ENCODE measurements around the gene DCAF11.

The DCAF11 gene

DNA sequence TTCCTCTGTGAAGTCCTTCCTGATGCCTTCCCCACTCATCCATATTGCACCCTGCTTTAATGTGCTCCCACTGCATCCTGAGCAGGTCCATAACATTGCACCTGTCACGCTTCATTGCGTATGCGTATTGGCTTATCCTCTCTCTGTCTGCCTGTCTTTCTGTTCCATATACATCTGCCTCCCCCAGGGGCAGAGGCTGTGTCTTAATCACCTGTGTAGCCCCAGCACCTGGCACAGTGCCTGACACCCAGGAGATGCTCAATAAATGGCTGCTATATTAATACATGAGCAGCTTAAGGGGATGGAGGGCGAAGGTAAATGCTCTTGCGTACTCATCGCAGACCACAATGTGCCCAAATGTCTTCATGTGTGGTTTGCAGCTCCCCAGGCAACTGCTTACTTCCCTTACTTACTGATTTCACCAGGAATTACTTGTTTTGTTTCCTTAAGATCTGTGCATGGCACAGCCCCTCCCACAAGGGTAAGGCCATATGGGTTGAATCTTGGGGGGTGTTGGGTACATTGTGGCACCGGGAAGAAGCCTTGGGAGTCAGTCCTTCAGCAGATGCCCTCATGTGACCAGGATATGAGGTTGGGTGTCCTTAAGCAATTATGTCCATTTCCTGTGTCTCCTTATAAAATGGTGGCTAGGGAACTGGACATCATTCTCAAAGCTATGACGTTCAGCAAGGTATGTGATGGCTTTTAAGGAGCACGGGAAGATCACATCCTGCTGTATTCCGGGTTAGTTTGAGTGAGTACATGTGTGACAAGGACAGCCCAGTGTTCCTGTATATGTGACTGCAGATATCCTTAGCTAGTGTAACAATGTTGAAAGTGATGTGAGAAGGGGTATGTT, 44.1 kb upstream of the DCAF11 start:
- no peak overlapping the region for H3K27ac ChIP-seq (ENCODE audit: low read length)
- TF ChIP-seq EZH2phosphoT487 (IDR thresholded peaks at IDR 0.05; ENCODE audit: low read depth): no peak
- TF ChIP-seq, protein P1, sequence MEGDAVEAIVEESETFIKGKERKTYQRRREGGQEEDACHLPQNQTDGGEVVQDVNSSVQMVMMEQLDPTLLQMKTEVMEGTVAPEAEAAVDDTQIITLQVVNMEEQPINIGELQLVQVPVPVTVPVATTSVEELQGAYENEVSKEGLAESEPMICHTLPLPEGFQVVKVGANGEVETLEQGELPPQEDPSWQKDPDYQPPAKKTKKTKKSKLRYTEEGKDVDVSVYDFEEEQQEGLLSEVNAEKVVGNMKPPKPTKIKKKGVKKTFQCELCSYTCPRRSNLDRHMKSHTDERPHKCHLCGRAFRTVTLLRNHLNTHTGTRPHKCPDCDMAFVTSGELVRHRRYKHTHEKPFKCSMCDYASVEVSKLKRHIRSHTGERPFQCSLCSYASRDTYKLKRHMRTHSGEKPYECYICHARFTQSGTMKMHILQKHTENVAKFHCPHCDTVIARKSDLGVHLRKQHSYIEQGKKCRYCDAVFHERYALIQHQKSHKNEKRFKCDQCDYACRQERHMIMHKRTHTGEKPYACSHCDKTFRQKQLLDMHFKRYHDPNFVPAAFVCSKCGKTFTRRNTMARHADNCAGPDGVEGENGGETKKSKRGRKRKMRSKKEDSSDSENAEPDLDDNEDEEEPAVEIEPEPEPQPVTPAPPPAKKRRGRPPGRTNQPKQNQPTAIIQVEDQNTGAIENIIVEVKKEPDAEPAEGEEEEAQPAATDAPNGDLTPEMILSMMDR (IDR thresholded peaks at IDR 0.05; ENCODE audit: low read depth, low read length): no peak
- H3K4me2 ChIP-seq (ENCODE audit: low read length): no peak overlapping the region
- H3K4me1 ChIP-seq (ENCODE audit: low read length): peaks cover 9% of the 10 kb centered on the region
- no peak overlapping the region for H2AFZ ChIP-seq (ENCODE audit: low read depth, low read length)
- H4K20me1 ChIP-seq (ENCODE audit: insufficient read depth, low read length): no peaks in the 10 kb centered on the region
- no peaks in the 10 kb centered on the region for H3K9me3 ChIP-seq (ENCODE audit: insufficient read depth, low read length)
- H3K4me3 ChIP-seq (ENCODE audit: low read length): no peak overlapping the region
- H3K36me3 ChIP-seq (replicated peaks; ENCODE audit: low read depth, low read length): no peaks in the 10 kb centered on the region
- no peaks in the 10 kb centered on the region for H3K27me3 ChIP-seq (ENCODE audit: low read depth, low read length)
- no peaks in the 10 kb centered on the region for H3K79me2 ChIP-seq (ENCODE audit: low read length)
- H3K9ac ChIP-seq (ENCODE audit: low read length): no peak overlapping the region

DNA sequence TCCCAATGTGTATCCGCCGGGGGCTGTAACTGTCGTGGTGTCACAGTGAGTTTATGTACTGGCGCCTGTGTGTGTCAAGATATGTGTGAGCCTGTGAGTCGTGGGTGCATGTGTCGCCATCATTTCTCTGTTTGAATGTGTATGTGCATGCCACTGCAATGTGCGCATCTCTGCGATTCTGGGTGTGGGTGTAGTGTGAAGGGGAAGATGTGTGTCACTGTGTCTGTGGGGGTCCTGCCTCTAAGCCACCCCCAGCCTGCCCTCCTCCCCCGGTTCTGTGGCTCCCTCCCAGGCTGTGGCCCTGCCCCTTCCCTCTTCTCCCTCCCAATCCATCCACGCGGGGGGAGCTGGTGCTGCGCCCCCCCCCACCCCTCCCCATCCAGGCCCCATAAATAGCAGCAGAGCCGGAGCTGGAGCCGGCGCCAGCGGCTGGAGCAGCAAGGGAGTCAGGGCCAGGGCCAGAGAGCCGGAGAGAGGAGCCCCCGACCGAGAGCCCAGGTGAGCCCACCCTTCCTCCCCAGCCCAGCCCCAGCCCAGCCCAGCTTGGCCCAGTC, 43.4 kb upstream of the DCAF11 start, which contains the start of gene CPNE6:
CPNE6 (plus strand) TSS at position 419 of the 554 bp plus-strand sequence. CDS start 1,375 bp downstream, outside the sequence.
- H2AFZ ChIP-seq (ENCODE audit: low read depth, low read length): no peak within 1 kb of the TSS
- H3K36me3 ChIP-seq (replicated peaks; ENCODE audit: low read depth, low read length): no peaks in the 10 kb centered on the region
- no peak within 1 kb of the TSS for H3K27ac ChIP-seq (ENCODE audit: low read length)
- no peak for TF ChIP-seq EZH2phosphoT487 (IDR thresholded peaks at IDR 0.05; ENCODE audit: low read depth)
- TF ChIP-seq, protein P1 (IDR thresholded peaks at IDR 0.05; ENCODE audit: low read depth, low read length): no peak
- H3K4me3 ChIP-seq (ENCODE audit: low read length): no peak within 1 kb of the TSS
- H3K79me2 ChIP-seq (ENCODE audit: low read length): no peaks in the 10 kb centered on the region
- no peaks in the 10 kb centered on the region for H3K9me3 ChIP-seq (ENCODE audit: insufficient read depth, low read length)
- no peak within 1 kb of the TSS for H3K4me2 ChIP-seq (ENCODE audit: low read length)
- H3K4me1 ChIP-seq (ENCODE audit: low read length): peaks cover 15% of the 10 kb centered on the region
- H3K27me3 ChIP-seq (ENCODE audit: low read depth, low read length): no peaks in the 10 kb centered on the region
- H3K9ac ChIP-seq (ENCODE audit: low read length): no peak within 1 kb of the TSS
- H4K20me1 ChIP-seq (ENCODE audit: insufficient read depth, low read length): no peaks in the 10 kb centered on the region

DNA sequence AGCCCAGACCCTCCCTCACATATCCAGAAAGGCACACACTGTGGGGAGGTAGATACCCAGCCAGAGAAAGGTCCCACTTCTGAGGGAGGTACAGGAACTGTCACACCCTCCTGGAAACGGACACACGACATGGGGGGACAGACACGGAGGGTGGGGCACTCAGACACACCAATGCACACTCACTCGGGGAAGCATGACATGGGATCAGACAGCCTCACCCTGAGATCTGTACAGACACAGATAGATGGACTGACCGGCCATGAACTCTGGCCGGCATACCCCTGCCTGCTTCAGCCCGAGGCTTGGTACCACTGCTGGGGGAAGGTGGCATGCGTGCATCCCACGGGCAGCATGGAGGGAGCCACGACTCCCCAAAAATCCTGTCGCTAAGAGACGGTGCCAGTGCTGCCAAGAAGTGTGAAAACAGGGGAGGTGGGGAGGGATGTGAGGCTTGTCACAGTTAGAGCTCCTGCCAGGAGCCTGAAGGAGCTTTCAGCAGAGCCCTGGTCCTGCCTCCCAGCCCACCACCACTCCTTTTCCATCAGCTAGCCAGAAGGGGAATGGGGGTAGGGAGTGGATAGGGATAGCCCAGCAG, 42.6 kb upstream of the DCAF11 start:
- no peaks in the 10 kb centered on the region for H4K20me1 ChIP-seq (ENCODE audit: insufficient read depth, low read length)
- H3K9me3 ChIP-seq (ENCODE audit: insufficient read depth, low read length): no peaks in the 10 kb centered on the region
- TF ChIP-seq, protein P1 (IDR thresholded peaks at IDR 0.05; ENCODE audit: low read depth, low read length): no peak
- no peak for TF ChIP-seq EZH2phosphoT487 (IDR thresholded peaks at IDR 0.05; ENCODE audit: low read depth)
- H3K36me3 ChIP-seq (replicated peaks; ENCODE audit: low read depth, low read length): no peaks in the 10 kb centered on the region
- no peak overlapping the region for H3K27ac ChIP-seq (ENCODE audit: low read length)
- H3K79me2 ChIP-seq (ENCODE audit: low read length): no peaks in the 10 kb centered on the region
- peaks cover 15% of the 10 kb centered on the region for H3K4me1 ChIP-seq (ENCODE audit: low read length)
- no peak overlapping the region for H3K4me3 ChIP-seq (ENCODE audit: low read length)
- H2AFZ ChIP-seq (ENCODE audit: low read depth, low read length): no peak overlapping the region
- no peaks in the 10 kb centered on the region for H3K27me3 ChIP-seq (ENCODE audit: low read depth, low read length)
- no peak overlapping the region for H3K4me2 ChIP-seq (ENCODE audit: low read length)
- no peak overlapping the region for H3K9ac ChIP-seq (ENCODE audit: low read length)

DNA sequence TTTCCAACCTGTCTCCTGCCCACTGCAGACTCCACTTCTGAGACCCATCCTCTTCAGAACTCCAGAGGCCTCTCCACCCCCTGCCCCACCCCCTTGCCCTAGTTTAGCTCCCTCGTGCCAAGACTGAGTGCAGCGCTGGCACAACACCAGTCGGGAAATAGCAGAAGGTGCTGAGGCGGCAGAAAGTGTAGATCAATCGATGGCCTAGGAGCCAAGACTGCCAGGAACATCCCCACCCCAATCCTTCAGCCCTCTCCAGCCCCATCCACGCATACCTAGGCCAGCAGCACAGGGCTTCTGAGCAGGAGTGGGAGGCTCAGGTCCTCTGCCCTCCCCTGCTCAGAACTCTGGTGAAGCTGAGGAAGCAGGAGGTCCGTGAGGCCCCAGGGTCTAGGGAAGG, 42.1 kb upstream of the DCAF11 start:
- Histone ChIP-seq H3K9ac (ENCODE audit: low read length) (no peak overlapping the region), H3K79me2 (ENCODE audit: low read length) (no peaks in the 10 kb centered on the region), H2AFZ (ENCODE audit: low read depth, low read length) (no peak overlapping the region), H3K27me3 (ENCODE audit: low read depth, low read length) (no peaks in the 10 kb centered on the region), H3K4me3 (ENCODE audit: low read length) (no peak overlapping the region), H3K36me3 (replicated peaks; ENCODE audit: low read depth, low read length) (no peaks in the 10 kb centered on the region), H4K20me1 (ENCODE audit: insufficient read depth, low read length) (no peaks in the 10 kb centered on the region), H3K4me2 (ENCODE audit: low read length) (no peak overlapping the region), H3K27ac (ENCODE audit: low read length) (no peak overlapping the region), H3K4me1 (ENCODE audit: low read length) (peaks cover 15% of the 10 kb centered on the region), H3K9me3 (ENCODE audit: insufficient read depth, low read length) (no peaks in the 10 kb centered on the region)
- TF ChIP-seq, protein P1 (IDR thresholded peaks at IDR 0.05; ENCODE audit: low read depth, low read length): no peak
- no peak for TF ChIP-seq EZH2phosphoT487 (IDR thresholded peaks at IDR 0.05; ENCODE audit: low read depth)

All from OCI-LY3 (cell line).